ENCODE measurements around the gene SLC25A23.
"Not testable (repeated sequence)": the region's sequence is repeated elsewhere in the genome, so short reads cannot be mapped to it uniquely, and the experiment has no call there.

Gene SLC25A23

GRCh38 chr19:6424195-6424938, 35.2 kb downstream of the SLC25A23 start, which contains the start of gene KHSRP:
Gene KHSRP (minus strand): TSS chr19:6424811. CDS start chr19:6424701, 110 bp downstream.
- DNase-seq = peak; percentile 55

- peak; percentile 39 for DNase-seq
Observed at GRCh38 chr19:6423499-6424194, 35.9 kb downstream of the SLC25A23 start.

- no peak for DNase-seq
Observed at GRCh38 chr19:6421075-6422014, 38.2 kb downstream of the SLC25A23 start.

GRCh38 chr19:6418562-6418932, 41.0 kb downstream of the SLC25A23 start:
- no peak for DNase-seq

GRCh38 chr19:6417713-6418561, 41.7 kb downstream of the SLC25A23 start:
- no peak for DNase-seq

- no peak for DNase-seq
Observed at GRCh38 chr19:6416658-6417405, 42.8 kb downstream of the SLC25A23 start.

- no peak for DNase-seq
Observed at GRCh38 chr19:6415591-6416190, 43.9 kb downstream of the SLC25A23 start.

- no peak for DNase-seq
Observed at GRCh38 chr19:6414793-6415590, 44.6 kb downstream of the SLC25A23 start.

- DNase-seq = no peak
Observed at GRCh38 chr19:6413721-6414643, 45.6 kb downstream of the SLC25A23 start.

- no peak for DNase-seq
Observed at GRCh38 chr19:6413291-6413690, 46.3 kb downstream of the SLC25A23 start.

- DNase-seq = peak; percentile 54
Observed at GRCh38 chr19:6412447-6413091, 47.0 kb downstream of the SLC25A23 start.

GRCh38 chr19:6412061-6412446, 47.5 kb downstream of the SLC25A23 start:
- no peak for DNase-seq

- no peak for DNase-seq
Observed at GRCh38 chr19:6409346-6409745, 50.2 kb downstream of the SLC25A23 start.

- DNase-seq = no peak
Observed at GRCh38 chr19:6406401-6406800, 53.2 kb downstream of the SLC25A23 start.

GRCh38 chr19:6402837-6403608, 56.6 kb downstream of the SLC25A23 start:
- no peak for DNase-seq

GRCh38 chr19:6402058-6402457, 57.5 kb downstream of the SLC25A23 start:
- DNase-seq = no peak

GRCh38 chr19:6400062-6400944, 59.3 kb downstream of the SLC25A23 start:
- DNase-seq = not testable (repeated sequence)

Data from activated CD8-positive, alpha-beta memory T cell treated with anti-CD3 and anti-CD28 coated beads, Interleukin-2, amount 50 U/mL, for 4 hours (primary cell).